Measurements from ENCODE around the gene PROM1. TPM values are rescaled to one million over a fixed set of nuclear protein-coding genes. Genes with fewer than 3 reads are reported as not detected.

The PROM1 gene
- total RNA-seq, 2 experiments from 2014 or later, result not detected

- TF ChIP-seq EZH2phosphoT487 (IDR thresholded peaks at IDR 0.05; ENCODE audit: borderline replicate concordance, low read depth, low read length), result no peak
- TF ChIP-seq, protein P1, sequence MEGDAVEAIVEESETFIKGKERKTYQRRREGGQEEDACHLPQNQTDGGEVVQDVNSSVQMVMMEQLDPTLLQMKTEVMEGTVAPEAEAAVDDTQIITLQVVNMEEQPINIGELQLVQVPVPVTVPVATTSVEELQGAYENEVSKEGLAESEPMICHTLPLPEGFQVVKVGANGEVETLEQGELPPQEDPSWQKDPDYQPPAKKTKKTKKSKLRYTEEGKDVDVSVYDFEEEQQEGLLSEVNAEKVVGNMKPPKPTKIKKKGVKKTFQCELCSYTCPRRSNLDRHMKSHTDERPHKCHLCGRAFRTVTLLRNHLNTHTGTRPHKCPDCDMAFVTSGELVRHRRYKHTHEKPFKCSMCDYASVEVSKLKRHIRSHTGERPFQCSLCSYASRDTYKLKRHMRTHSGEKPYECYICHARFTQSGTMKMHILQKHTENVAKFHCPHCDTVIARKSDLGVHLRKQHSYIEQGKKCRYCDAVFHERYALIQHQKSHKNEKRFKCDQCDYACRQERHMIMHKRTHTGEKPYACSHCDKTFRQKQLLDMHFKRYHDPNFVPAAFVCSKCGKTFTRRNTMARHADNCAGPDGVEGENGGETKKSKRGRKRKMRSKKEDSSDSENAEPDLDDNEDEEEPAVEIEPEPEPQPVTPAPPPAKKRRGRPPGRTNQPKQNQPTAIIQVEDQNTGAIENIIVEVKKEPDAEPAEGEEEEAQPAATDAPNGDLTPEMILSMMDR (conservative IDR thresholded peaks at IDR 0.05; ENCODE audit: low read length), result no peak
- POLR2A ChIA-PET, result interaction anchor here (0.5 kb wide), 1 partner anchor 486 kb away, joined by 6 read pairs; no protein-coding TSS in a partner anchor
- CTCF ChIA-PET (ENCODE audit: unreplicated experiment), result no interaction called here
These were observed 27.9 kb downstream of the PROM1 start for GRCh38 chr4:16055873-16056272.

DNA sequence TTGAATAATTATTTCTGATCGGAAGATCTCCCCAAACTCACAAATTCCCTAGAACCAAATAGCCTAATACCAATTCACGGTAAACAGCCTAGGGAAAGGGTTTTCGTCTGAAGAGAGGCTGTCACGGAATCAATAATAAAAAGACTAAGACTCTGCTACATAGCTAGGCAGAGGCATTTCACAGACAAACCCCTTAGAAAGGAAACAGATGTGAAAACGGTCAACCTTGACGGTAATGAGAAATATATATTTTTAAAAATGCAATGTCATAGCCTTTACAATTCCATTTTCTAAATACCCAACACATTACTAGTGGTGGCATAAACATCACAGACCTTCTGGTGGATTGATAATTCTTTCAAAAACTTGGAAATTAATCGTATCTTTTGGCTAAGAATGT lies 28.4 kb downstream of the PROM1 start:
- CTCF ChIA-PET (ENCODE audit: unreplicated experiment), result no interaction called here
- H3K4me2 ChIP-seq (ENCODE audit: low read length), result no peak overlapping the region

More at GRCh38 chr4:16055873-16056272, 27.9 kb downstream of the PROM1 start:
- H3K4me2 ChIP-seq (ENCODE audit: low read length), result no peak overlapping the region
- H3K4me3 ChIP-seq (ENCODE audit: low read depth, low read length, poor library complexity, severe bottlenecking), result no peak overlapping the region
- H3K9me3 ChIP-seq (ENCODE audit: low read length), result no peaks in the 10 kb centered on the region
- no peak overlapping the region for H2AFZ ChIP-seq (ENCODE audit: low read length)
- no peak overlapping the region for H3K27ac ChIP-seq (ENCODE audit: low read depth, low read length, poor library complexity, severe bottlenecking)
- H3K79me2 ChIP-seq (ENCODE audit: insufficient read depth, low read depth, low read length), result no peaks in the 10 kb centered on the region
- BruUV-seq (replicated peaks), result no TSS peak
- intact Hi-C loops (cut with micrococcal nuclease; ENCODE audit: unreplicated experiment), result no loop called here
- peaks cover 3% of the 10 kb centered on the region for H3K4me1 ChIP-seq (ENCODE audit: insufficient read depth, low read length, poor library complexity, severe bottlenecking)
- H3K9me2 ChIP-seq (ENCODE audit: insufficient read depth, low read length), result no peaks in the 10 kb centered on the region
- no peaks in the 10 kb centered on the region for H3K36me3 ChIP-seq (ENCODE audit: insufficient read depth, low read length)
- DNase-seq (ENCODE audit: low spot score), result no peak
- H4K20me1 ChIP-seq (ENCODE audit: insufficient read depth, low read length), result no peaks in the 10 kb centered on the region

GRCh38 chr4:16052939-16053338 lies 30.9 kb downstream of the PROM1 start:
- no peak overlapping the region for H2AFZ ChIP-seq (ENCODE audit: low read length)
- no peaks in the 10 kb centered on the region for H3K9me2 ChIP-seq (ENCODE audit: insufficient read depth, low read length)
- H3K36me3 ChIP-seq (ENCODE audit: insufficient read depth, low read length), result no peaks in the 10 kb centered on the region
- peaks cover 3% of the 10 kb centered on the region for H3K4me1 ChIP-seq (ENCODE audit: insufficient read depth, low read length, poor library complexity, severe bottlenecking)
- no peak overlapping the region for H3K4me2 ChIP-seq (ENCODE audit: low read length)
- no peak overlapping the region for H3K4me3 ChIP-seq (ENCODE audit: low read depth, low read length, poor library complexity, severe bottlenecking)
- DNase-seq (ENCODE audit: low spot score), result no peak
- no peaks in the 10 kb centered on the region for H3K9me3 ChIP-seq (ENCODE audit: low read length)
- H3K27ac ChIP-seq (ENCODE audit: low read depth, low read length, poor library complexity, severe bottlenecking), result no peak overlapping the region
- CTCF ChIA-PET (ENCODE audit: unreplicated experiment), result no interaction called here
- TF ChIP-seq EZH2phosphoT487 (IDR thresholded peaks at IDR 0.05; ENCODE audit: borderline replicate concordance, low read depth, low read length), result no peak
- TF ChIP-seq, protein P1 (conservative IDR thresholded peaks at IDR 0.05; ENCODE audit: low read length), result no peak
- POLR2A ChIA-PET, result interaction anchor here (0.5 to 1.0 kb wide), 2 partner anchors 12 to 37 kb away, joined by 3 read pairs; no protein-coding TSS in a partner anchor
- no peaks in the 10 kb centered on the region for H4K20me1 ChIP-seq (ENCODE audit: insufficient read depth, low read length)
- H3K79me2 ChIP-seq (ENCODE audit: insufficient read depth, low read depth, low read length), result no peaks in the 10 kb centered on the region
- intact Hi-C loops (cut with micrococcal nuclease; ENCODE audit: unreplicated experiment), result no loop called here
- BruUV-seq (replicated peaks), result no TSS peak

More for the DNA sequence above, 28.4 kb downstream of the PROM1 start:
- intact Hi-C loops (cut with micrococcal nuclease; ENCODE audit: unreplicated experiment), result no loop called here
- Histone ChIP-seq H2AFZ (ENCODE audit: low read length) (no peak overlapping the region), H3K27ac (ENCODE audit: low read depth, low read length, poor library complexity, severe bottlenecking) (no peak overlapping the region), H3K4me3 (ENCODE audit: low read depth, low read length, poor library complexity, severe bottlenecking) (no peak overlapping the region), H3K36me3 (ENCODE audit: insufficient read depth, low read length) (no peaks in the 10 kb centered on the region), H3K79me2 (ENCODE audit: insufficient read depth, low read depth, low read length) (no peaks in the 10 kb centered on the region), H4K20me1 (ENCODE audit: insufficient read depth, low read length) (no peaks in the 10 kb centered on the region), H3K9me3 (ENCODE audit: low read length) (no peaks in the 10 kb centered on the region), H3K9me2 (ENCODE audit: insufficient read depth, low read length) (no peaks in the 10 kb centered on the region), H3K4me1 (ENCODE audit: insufficient read depth, low read length, poor library complexity, severe bottlenecking) (peaks cover 3% of the 10 kb centered on the region)
- no TSS peak for BruUV-seq (replicated peaks)
- no peak for TF ChIP-seq EZH2phosphoT487 (IDR thresholded peaks at IDR 0.05; ENCODE audit: borderline replicate concordance, low read depth, low read length)
- TF ChIP-seq, protein P1 (conservative IDR thresholded peaks at IDR 0.05; ENCODE audit: low read length), result no peak
- no peak for DNase-seq (ENCODE audit: low spot score)
- POLR2A ChIA-PET, result no interaction called here

Data from OCI-LY7 (cell line).